Measurements from ENCODE around the gene CEP55. TPM values are rescaled to one million over a fixed set of nuclear protein-coding genes. Genes with fewer than 3 reads are reported as not detected.

CEP55 gene
- total RNA-seq, 6 experiments from 2014 or later = 21.6 to 55.3 (median 48.1) TPM

GRCh38 chr10:93573051-93573909 lies 76.9 kb downstream of the CEP55 start:
- Mint-ChIP-seq H3K36me3 (ENCODE audit: low read depth) (no peaks in the 10 kb centered on the region), H3K9me3 (no peaks in the 10 kb centered on the region), H3K4me1 (ENCODE audit: low read depth) (no peaks in the 10 kb centered on the region), H3K27me3 (ENCODE audit: insufficient read depth) (peaks cover 42% of the 10 kb centered on the region), H3K4me3 (no peak overlapping the region), H3K27ac (no peak overlapping the region)
- TF ChIP-seq CTCF (IDR thresholded peaks at IDR 0.05) = no peak
- no peak for DNase-seq

GRCh38 chr10:93573924-93574323 lies 77.5 kb downstream of the CEP55 start:
- no peaks in the 10 kb centered on the region for H3K4me1 Mint-ChIP-seq (ENCODE audit: low read depth)
- no peak for DNase-seq
- H3K9me3 Mint-ChIP-seq = no peaks in the 10 kb centered on the region
- no peak overlapping the region for H3K27ac Mint-ChIP-seq
- H3K36me3 Mint-ChIP-seq (ENCODE audit: low read depth) = no peaks in the 10 kb centered on the region
- TF ChIP-seq CTCF (IDR thresholded peaks at IDR 0.05) = no peak
- peaks cover 44% of the 10 kb centered on the region for H3K27me3 Mint-ChIP-seq (ENCODE audit: insufficient read depth)
- H3K4me3 Mint-ChIP-seq = no peak overlapping the region

GRCh38 chr10:93576888-93577287 lies 80.5 kb downstream of the CEP55 start:
- Mint-ChIP-seq H3K4me3 (no peak overlapping the region), H3K36me3 (ENCODE audit: low read depth) (no peaks in the 10 kb centered on the region), H3K9me3 (no peaks in the 10 kb centered on the region; the same call in 1 of the 2 replicates), H3K4me1 (ENCODE audit: low read depth) (no peaks in the 10 kb centered on the region; the same call in 1 of the 2 replicates), H3K27me3 (ENCODE audit: insufficient read depth) (peaks cover 40% of the 10 kb centered on the region), H3K27ac (no peak overlapping the region)
- TF ChIP-seq CTCF (IDR thresholded peaks at IDR 0.05) = no peak
- no peak for DNase-seq

GRCh38 chr10:93577565-93577964 lies 81.2 kb downstream of the CEP55 start:
- no peak overlapping the region for H3K4me3 Mint-ChIP-seq
- peaks cover 45% of the 10 kb centered on the region for H3K27me3 Mint-ChIP-seq (ENCODE audit: insufficient read depth)
- no peaks in the 10 kb centered on the region; the same call in 1 of the 2 replicates for H3K9me3 Mint-ChIP-seq
- no peak for DNase-seq
- H3K4me1 Mint-ChIP-seq (ENCODE audit: low read depth) = no peaks in the 10 kb centered on the region; the same call in 1 of the 2 replicates
- no peak for TF ChIP-seq CTCF (IDR thresholded peaks at IDR 0.05)
- no peak overlapping the region for H3K27ac Mint-ChIP-seq
- no peaks in the 10 kb centered on the region for H3K36me3 Mint-ChIP-seq (ENCODE audit: low read depth)

Other genes starting within 250 kb of the CEP55 start
- 100 to 1,000 TPM; 401 to 553 (median 530) TPM for gene MYOF, start 14.3 kb upstream of the CEP55 start, total RNA-seq (2021; fragmentation: NEBNext Ultra II Directional; extraction: Animal tissue kit (Norgen Biotek cat#: 25700))
- gene FFAR4, start 70.1 kb downstream of the CEP55 start, total RNA-seq (2021; fragmentation: NEBNext Ultra II Directional; extraction: Animal tissue kit (Norgen Biotek cat#: 25700)) = not detected
- gene RBP4, start 104.6 kb downstream of the CEP55 start, total RNA-seq (2021; fragmentation: NEBNext Ultra II Directional; extraction: Animal tissue kit (Norgen Biotek cat#: 25700)) = not detected
- gene PDE6C, start 115.9 kb downstream of the CEP55 start, total RNA-seq (2021; fragmentation: NEBNext Ultra II Directional; extraction: Animal tissue kit (Norgen Biotek cat#: 25700)) = not detected
- 10 to 100 TPM in 2 of 6 experiments, 1 to 10 TPM in 4; 8.3 to 10.7 (median 9.2) TPM for gene FRA10AC1, start 206.0 kb downstream of the CEP55 start, total RNA-seq (2021; fragmentation: NEBNext Ultra II Directional; extraction: Animal tissue kit (Norgen Biotek cat#: 25700))

Data from HFFc6 (cell line).